ENCODE measurements around the gene FAM107B.

GRCh38 chr10:14526326-14526725 is 248.4 kb downstream of the FAM107B start:
- no peak for TF ChIP-seq EZH2 (IDR thresholded peaks at IDR 0.05; ENCODE audit: insufficient read depth, poor library complexity, severe bottlenecking)
- no peak for TF ChIP-seq EZH2phosphoT487 (IDR thresholded peaks at IDR 0.05; ENCODE audit: insufficient read depth, low read depth)

Data from GM23248 (cell line).